ENCODE data around the gene GPR135. TPM values are rescaled to one million over a fixed set of nuclear protein-coding genes. Genes with fewer than 3 reads are reported as not detected.

Gene GPR135
- total RNA-seq: 3.9 and 4.1 TPM in 2 replicates

GRCh38 chr14:59465316-59466135 lies at the start of gene GPR135:
GPR135 (minus strand) TSS chr14:59465380; CDS start chr14:59465226, 154 bp downstream.

GRCh38 chr14:59483819-59484638 lies 18.8 kb upstream of the GPR135 start, which contains the start of the genes JKAMP and L3HYPDH:
JKAMP (plus strand) TSS chr14:59484517; CDS start chr14:59484590, 73 bp downstream.
L3HYPDH (minus strand) TSS chr14:59484408; CDS start chr14:59484316, 92 bp downstream.

Other genes starting within 250 kb of the GPR135 start
- 55.1 and 57.9 TPM in 2 replicates for gene L3HYPDH, start 19.0 kb upstream of the GPR135 start, total RNA-seq
- gene JKAMP, start 19.1 kb upstream of the GPR135 start, total RNA-seq: 69.0 and 102 TPM in 2 replicates
- gene CCDC175, start 111.4 kb upstream of the GPR135 start, total RNA-seq: not detected in 2 replicates

Measured in smooth muscle cell of trachea (primary cell).